HG02678 (cell line): ENCODE measurements around the gene CTH.
A peak's percentile ranks its signal among the peaks of the same experiment; 100 is the strongest.
"Not testable (repeated sequence)": the region's sequence is repeated elsewhere in the genome, so short reads cannot be mapped to it uniquely, and the experiment has no call there.

Experiments
- ATAC-seq: cut with Tn5 transposase; IDR thresholded peaks from one replicate; pipeline ENCODE4 v1.9.1; 2021; ENCODE audit warnings: mild to moderate bottlenecking, moderate library complexity; ENCODE audit not compliant: unreplicated experiment

The CTH gene

GRCh38 chr1:70449049-70449448 is 38.0 kb downstream of the CTH start:
- no peak for ATAC-seq

- ATAC-seq, result not testable (repeated sequence)
Observed at GRCh38 chr1:70452164-70452939, 41.3 kb downstream of the CTH start.

GRCh38 chr1:70455291-70455690 is 44.2 kb downstream of the CTH start:
- no peak for ATAC-seq

GRCh38 chr1:70458131-70458530 is 47.1 kb downstream of the CTH start:
- ATAC-seq, result no peak

- no peak for ATAC-seq
Observed at GRCh38 chr1:70459496-70460225, 48.6 kb downstream of the CTH start.

GRCh38 chr1:70460740-70461713 is 50.0 kb downstream of the CTH start:
- not testable (repeated sequence) for ATAC-seq

GRCh38 chr1:70462611-70463010 is 51.5 kb downstream of the CTH start:
- ATAC-seq, result no peak

GRCh38 chr1:70465911-70466310 is 54.8 kb downstream of the CTH start:
- ATAC-seq, result no peak

GRCh38 chr1:70467531-70467930 is 56.5 kb downstream of the CTH start:
- no peak for ATAC-seq

GRCh38 chr1:70468180-70468579 is 57.1 kb downstream of the CTH start:
- ATAC-seq, result no peak

GRCh38 chr1:70469184-70469583 is 58.1 kb downstream of the CTH start:
- ATAC-seq, result not testable (repeated sequence)

- ATAC-seq, result no peak
Observed at GRCh38 chr1:70475023-70475422, 64.0 kb downstream of the CTH start.

GRCh38 chr1:70477090-70477489 is 66.0 kb downstream of the CTH start:
- ATAC-seq, result no peak

- ATAC-seq, result not testable (repeated sequence)
Observed at GRCh38 chr1:70477905-70478304, 66.8 kb downstream of the CTH start.

GRCh38 chr1:70483342-70483741 is 72.3 kb downstream of the CTH start:
- no peak for ATAC-seq

- ATAC-seq, result no peak
Observed at GRCh38 chr1:70485624-70486023, 74.6 kb downstream of the CTH start.

GRCh38 chr1:70486676-70487458 is 75.8 kb downstream of the CTH start:
- no peak for ATAC-seq

- ATAC-seq, result no peak
Observed at GRCh38 chr1:70487459-70487815, 76.4 kb downstream of the CTH start.

- peak; percentile 68 for ATAC-seq
Observed at GRCh38 chr1:70487910-70488665, 77.0 kb downstream of the CTH start.
